Measurements from ENCODE around the gene VDR.

GRCh38 chr12:47863467-47863866 lies 41.3 kb downstream of the VDR start:
- TF ChIP-seq CTCF (IDR thresholded peaks at IDR 0.05), result no peak
- TF ChIP-seq POLR2A (IDR thresholded peaks at IDR 0.05), result no peak

Measured in adrenal gland (tissue), 5 donors.